ELF-1 (cell line): ENCODE measurements around the gene ATP13A3.
A peak's percentile ranks its signal among the peaks of the same experiment; 100 is the strongest.
"Not testable (repeated sequence)": the region's sequence is repeated elsewhere in the genome, so short reads cannot be mapped to it uniquely, and the experiment has no call there.

Experiments
- DNase-seq: peaks from one replicate; pipeline ENCODE4 v3.0.0-alpha.2; 2016; ENCODE audit warnings: low read depth, low spot score

Gene ATP13A3

DNA sequence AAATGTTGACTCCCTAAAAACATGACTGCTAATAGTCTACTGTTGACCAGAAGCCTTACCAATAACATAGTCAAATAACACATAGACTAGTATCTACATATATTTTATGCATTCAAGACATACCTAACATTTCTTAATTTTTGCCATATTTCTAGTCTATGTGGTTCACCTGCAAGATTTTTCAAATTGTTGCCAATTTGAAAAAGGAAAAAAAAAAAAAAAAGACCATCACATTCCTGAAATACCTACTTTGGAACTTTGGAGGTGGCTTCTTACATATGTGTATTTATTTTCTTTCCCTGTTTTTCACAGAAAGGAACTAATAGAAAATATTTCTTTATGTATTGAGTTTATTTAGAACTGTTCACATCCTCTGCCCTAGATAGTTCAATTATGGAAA is 13.4 kb upstream of the ATP13A3 start:
- no peak for DNase-seq

DNA sequence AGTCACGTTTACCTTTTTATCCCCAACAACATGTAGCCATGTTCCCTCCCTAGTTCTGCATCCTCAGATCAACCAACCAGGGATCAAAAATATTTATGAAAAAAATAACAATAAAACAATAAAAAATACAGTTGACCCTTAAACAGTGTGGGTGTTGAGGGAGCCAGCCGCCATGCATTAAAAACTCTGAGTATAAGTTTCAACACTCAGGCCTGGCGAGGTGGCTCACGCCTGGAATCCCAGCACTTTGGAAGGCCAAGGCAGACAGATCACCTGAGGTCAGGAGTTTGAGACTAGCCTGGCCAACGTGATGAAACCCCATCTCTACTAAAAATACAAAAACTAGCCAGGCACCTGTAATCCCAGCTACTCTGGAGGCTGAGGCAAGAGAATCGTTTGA is 12.7 kb upstream of the ATP13A3 start:
- not testable (repeated sequence) for DNase-seq

DNA sequence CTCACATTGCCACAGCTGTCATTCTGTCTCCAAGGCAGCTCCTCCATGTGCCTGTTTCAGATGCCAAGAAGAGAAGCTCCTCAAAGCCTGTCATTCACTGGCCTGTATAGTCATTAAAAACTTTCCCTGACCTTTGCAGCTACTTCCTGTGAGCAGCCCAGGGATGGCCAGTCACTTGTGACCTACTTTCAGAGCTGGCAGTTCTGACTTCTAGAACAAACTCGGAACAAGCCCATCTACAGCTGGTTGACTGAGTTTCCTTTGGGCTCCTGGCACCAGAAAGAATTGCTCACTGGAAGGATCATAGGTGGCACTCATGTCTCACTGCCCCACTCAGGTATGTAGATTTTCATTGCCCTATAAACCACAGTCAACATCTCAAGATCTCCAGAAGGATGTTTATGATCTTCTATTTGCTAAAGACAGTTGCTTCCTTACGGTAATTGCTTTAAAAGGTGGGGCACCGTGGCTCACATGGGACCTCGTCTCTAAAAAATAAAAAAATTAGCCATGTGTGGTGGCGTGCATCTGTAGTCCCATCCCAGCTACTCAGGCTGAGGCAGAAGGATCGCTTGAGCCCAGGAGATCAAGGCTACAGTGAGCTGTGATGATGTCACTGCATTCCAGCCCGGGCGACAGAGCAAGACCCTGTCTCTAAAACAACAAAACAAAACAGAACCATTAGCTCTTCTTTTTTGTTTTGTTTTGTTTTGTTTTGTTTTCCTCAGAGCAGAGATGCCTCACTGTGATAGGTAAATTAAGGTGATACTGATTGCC is 11.2 kb upstream of the ATP13A3 start:
- peak; percentile 44 for DNase-seq

DNA sequence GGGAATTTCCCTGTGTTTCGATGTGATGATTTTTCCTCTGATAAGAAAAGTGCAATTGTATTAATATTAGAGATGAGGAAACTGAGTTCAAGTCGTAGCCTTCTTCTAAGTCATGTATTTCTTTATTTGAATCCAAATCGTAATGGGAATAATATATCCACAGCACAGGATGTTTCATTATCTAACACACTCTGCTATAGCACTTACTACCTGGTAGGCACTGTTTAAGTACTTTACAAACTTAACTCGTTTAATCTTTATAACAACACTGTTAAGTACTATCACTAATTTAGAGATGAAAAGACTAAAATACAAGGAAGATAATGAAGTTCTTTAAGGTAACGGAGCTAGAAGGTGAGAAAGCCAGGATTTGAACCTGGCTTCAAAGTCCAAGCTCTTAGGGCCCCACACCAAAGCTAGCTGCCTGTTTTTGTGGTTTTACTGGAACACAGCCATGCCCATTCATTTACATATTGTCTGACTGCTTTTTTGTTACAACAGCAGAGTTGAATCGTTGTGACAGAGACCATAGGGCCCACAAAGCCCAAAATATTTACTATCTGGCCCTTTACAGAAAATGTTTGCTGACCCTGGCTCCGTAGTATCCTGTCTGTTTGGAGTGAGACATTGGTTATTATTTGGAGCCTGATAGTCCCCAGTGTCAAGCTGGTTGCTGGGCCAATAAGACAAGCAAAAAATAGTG is 9.6 kb upstream of the ATP13A3 start:
- no peak for DNase-seq

DNA sequence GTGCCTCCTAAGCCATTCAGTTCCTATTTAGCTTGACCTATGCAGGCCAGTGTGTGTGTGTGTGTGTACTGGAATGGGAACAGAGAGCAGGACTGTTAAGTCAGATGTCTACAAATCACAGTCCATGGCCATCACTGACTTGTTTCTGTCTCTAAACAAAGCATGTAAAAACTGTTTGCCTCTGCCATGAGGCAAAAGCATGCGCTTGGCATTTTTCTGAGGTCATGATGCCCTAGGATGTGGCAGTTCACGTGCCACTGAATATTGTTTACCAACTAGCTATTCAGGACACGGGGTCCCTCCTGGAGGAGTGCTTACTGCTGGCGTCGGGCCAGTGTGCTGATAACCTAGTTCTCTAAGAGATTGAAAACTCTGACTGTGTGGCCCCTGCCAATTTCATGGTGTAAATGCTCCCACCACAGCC is 8.2 kb upstream of the ATP13A3 start:
- no peak for DNase-seq

DNA sequence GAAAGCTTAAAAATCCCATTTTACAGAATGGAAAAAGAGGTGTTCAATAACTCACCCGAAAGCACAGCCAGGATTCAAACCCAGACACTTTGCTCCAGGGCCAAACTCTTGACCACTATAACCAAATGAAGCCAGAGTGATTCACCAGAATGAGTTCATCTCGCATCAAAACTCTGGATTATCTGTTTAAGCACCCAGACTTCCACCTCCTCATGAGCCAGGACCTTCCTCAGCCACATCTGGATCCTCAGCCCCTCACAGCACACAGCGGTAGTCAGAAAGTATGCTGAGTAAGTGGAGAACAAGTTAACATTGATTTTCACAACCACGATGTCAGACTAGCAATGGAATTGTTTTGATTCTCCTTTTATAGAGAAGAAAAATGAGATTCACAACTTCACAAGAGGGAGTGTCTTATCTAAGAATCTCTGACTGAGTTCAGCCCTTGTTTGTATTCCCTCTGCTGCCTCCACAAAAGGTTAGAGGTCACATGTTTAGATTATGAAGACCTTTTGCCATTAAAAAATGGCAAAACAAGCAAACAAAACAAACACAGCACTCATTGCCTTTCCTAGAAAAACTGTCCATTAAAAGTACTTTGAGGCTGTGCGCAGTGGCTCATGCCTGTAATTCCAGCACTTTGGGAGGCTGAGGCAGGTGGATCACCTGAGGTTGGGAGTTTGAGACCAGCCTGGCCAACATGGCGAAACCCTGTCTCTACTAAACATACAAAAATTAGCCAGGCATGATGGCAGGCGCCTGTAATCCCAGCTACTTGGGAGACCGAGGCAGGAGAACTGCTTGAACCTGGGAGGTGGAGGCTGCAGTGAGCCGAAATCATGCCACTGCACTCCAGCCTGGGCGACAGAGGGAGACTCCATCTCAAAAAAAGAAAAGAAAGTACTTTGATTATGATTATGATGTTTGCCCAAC is 7.5 kb upstream of the ATP13A3 start:
- not testable (repeated sequence) for DNase-seq

DNA sequence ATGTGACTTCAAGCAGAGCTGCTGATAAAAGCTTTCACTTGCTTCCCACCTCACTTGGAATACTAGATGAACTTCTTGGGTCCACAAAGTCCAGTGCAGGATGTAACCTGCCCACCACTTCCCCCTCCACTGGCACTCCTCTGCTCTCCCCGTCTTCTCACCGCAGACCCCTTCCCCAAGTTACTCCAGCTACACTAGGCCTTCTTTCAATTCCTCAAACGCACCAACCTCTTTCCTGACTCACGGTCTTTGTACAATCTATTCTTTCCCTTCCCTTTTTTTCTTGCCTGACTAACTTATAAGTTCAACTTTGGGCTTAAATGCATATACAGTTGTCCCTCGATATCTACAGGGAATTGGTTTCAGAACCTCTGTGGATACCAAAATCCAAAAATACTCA is 5.2 kb upstream of the ATP13A3 start:
- no peak for DNase-seq

DNA sequence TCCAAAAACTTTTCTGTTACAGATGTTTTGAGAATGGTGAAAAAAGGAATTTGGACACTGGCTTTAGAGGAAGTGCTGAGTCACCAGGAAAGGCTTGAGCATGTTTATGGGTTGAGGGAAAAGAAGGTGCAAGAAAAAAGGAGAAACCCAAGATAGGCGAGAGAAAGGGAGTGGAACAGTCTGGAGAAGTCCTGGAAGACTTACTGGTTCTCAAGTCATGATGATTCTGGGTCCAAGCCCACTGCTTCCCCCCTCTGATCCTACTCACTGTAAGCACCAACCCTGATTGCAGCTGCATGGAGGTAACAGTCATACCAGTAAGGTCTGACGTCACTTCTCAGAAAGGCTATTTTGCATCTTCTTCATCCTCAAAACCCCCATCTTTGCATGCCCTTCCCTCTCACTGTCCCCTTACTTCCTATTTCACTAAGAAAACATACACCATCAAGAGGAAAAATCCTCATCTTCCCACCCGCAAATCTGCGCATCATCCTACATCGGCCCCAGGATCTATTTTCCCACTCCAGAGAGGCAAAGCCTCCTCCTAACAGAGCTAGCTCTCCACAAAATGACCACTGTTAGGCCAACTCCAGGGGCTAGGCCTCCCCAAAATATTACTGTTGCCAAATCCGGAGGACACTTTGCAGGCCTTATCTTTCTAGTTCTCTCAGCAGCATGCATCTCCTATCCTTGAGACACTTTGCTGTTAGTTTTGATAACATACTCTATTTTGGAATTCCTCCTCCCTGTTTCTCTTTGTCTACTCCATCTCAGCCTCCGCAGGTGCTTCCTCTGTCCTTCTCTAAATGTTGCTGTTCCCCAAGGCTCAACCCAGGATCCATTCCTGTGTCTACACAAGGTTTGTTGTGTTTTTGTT is 3.2 kb upstream of the ATP13A3 start:
- DNase-seq = peak; percentile 11

DNA sequence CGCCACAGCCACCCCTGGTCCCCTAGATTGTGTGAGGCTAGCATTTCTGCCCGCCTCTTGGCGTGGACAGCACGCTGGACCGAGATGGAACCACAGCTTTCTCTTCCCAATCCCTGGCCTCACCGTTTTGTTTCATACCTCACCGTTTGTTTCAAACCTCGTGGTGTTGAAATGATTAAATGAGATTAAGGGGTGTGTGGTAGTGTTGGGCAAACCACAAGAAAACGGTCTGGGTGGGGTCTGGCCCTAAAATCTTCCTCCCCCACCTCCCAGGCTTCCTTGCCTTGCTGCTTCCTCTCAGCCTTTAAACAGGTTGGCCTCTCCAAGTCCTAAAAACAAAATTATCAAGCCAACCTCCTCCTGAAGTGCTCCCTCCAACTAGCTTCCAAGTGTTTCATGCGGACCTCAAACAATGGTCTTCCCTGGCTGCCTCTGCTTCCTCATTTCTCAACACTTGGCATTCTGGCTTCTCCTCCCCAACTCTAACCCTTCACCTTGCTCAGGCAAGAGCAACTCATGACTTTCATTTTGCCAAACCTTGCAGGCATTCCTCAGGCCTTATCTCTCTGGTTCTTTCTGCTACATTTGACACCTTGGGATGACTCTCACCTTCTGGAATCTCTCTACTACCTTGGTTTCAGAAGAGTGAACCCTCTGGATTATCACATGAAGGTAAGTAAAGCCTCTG is 1.4 kb upstream of the ATP13A3 start:
- DNase-seq = peak; percentile 41

DNA sequence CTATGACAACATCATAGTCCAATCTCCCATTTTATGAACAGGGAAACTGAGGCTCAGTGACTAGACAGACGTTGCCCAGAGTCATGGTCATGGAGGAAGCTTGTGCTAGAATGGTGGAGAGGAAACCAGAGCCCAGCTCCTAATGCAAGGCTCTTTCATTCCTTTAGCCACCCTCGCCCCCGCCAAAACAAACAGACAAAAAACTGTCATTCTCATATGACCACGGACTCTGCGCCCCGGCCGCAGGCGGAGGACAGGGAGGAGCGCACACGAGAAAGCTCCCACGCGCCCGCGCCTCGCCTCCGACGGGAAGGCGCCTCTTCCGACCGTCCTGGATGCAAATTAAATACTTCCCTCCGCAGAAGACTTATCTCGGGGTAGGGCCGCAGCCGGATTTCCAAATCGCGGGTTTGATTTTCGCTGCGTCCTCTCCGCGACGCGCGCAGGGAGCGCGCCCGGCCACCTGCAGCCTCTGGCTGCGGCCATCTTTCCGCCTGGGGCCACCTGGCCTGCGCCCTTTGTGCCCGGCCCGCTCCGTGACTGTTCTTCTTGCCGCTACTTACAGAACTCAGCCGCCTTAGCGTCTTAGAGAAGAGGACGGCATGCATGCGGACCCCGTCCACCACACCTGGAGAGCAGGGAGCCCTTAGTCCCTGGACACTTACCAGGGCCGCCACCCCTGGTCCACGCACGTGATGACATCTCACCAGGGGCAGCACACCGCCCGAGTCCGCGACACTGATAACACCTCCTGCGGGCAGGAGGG is 670 bp upstream of the ATP13A3 start:
- DNase-seq = peak; percentile 81

DNA sequence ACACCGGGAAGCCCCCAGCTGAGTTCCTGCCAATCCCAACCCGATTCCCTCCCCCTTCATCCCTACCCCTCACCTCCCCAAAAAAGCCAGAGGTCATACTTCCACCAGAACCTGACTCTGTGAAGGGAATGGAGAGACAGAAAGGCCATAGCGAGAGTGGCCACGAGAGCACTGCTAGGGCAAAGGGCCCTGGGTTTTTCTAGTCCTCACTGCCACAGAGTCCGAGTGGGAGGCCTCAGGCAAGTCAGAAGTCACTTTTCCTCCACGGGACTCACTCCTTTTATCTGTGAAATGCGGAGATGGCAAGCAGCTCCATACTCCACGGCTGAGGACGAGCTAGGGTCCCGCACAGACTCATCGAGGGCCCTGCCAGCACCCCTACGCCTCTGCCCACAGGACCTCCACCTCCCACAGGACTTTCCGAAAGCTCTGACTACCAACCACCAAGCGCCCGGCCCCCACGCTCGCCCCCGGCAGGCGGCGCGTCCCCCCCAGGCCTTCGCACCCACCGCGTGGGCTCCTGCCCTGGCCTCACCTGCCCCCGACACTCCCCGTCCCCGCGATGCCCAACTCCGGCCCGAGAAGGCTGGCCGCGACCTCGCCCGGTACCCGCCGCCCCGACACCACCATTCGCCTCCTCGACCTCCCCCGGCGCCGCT is 792 bp downstream of the ATP13A3 start:
- DNase-seq = peak; percentile 29

DNA sequence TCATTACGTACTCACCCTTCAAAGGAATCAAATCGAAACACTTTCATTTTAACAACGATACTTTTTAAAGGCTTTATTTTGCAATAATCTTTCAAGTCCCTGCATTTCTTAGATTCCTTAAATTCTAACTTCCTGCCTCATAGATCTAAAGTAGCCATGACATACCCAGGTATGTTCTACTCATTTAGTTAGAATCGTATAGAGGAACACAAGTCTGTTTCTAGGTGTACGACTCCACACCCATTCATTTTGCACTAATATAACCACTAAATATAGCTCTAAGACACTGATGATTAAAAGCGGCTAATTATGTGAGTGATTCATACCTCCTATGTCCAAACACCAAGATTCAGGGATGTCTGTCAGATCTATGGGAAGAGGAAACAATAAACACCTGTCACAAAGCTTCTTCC is 1.3 kb downstream of the ATP13A3 start:
- DNase-seq = no peak

DNA sequence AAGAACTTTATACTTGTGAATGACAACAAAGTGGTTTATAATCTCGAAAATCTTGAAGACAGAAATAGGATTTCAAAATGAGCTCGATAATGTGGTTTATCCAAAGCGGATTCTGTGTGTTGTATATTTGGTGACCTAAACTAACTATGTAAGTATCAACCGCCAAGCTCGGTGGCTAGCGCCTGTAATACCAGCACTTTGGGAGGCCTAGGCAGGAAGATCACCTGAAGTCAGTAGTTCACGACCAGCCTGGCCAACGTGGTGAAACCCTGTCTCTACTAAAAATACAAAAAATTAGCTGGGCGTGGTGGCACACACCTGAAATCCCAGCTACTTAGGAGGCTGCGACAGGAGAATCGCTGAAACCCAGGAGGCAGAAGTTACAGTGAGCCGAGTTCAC is 2.2 kb downstream of the ATP13A3 start:
- no peak for DNase-seq

DNA sequence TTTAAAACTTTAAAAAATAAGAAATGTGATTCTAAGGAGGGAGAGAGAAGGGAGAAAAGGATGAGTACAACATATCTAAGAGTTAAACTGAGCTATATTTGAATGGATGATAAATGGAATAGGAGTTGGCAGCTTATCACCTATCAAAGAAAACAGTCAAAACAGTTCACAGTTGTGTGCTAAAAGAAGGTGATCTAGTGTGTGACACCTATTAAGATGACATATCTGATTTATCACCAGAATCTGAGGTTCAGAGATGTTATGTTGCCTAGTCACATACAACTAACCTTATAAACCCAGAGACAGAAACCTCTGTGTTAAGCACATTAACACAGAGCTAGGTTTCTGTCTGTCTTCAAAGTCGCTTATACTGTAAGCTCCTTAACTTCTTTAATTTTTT is 3.0 kb downstream of the ATP13A3 start:
- DNase-seq = no peak

DNA sequence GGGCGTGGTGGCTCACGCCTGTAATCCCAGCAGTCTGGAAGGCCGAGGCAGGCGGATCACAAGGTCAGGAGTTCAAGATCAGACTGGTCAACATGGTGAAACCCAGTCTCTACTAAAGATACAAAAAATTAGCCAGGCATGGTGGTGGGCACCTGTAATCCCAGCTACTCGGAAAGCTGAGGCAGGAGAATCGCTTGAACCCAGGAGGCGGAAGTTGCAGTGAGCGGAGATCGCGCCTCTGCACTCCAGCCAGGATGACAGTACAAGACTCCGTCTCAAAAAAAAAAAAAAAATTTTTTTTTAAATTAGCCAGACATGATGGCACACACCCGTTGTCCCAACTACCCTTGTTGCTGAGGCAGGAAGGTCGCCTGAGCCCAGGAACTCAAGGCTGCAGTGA is 4.0 kb downstream of the ATP13A3 start:
- DNase-seq = not testable (repeated sequence)

DNA sequence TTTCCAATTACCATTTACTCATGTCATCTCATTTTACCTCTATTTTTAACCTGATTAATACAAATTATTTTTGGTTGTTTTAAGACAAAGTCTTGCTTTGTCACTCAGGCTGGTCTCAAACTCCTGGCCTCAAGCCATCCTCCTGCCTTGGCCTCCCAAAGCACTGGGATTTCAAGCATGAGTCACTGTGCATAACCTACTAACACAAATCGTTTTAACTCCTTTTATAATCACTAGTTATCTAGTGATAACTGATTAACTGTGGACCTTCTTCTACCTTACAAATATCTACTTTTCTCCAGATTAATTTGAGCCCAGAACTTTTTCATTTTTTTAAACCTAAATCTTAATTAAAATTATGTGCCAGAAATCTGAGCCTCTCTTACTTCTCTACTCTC is 4.6 kb downstream of the ATP13A3 start:
- no peak for DNase-seq

DNA sequence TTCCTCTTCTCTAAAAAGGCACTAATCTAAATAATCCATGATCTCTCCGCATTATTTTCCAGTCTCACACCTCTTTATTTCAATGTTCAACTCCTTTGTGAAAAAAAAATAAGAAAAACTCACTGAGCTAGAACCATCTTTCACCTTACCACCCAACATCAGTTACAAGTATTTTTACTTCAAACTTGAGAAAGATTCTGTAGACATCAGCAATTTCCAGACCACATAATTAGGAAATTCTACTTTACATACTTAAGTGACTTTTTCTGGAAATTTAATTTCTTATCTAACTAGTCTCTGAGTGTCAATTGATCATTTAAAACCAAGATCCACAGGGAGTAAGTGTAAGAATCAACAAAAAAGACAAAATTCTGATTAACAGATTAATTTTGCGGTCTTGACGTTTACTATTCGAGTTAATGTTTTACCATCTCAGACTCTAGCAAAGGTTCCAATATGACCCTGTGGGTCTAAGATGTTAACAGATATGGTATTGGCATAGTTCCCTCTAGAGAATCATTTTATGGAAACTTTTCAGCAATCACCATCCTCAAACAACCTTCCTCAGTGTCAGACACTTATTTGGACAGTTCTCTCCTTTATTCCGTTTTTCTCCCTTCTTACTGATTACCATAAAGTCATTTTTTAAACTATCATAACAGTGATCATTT is 5.1 kb downstream of the ATP13A3 start:
- DNase-seq = no peak

DNA sequence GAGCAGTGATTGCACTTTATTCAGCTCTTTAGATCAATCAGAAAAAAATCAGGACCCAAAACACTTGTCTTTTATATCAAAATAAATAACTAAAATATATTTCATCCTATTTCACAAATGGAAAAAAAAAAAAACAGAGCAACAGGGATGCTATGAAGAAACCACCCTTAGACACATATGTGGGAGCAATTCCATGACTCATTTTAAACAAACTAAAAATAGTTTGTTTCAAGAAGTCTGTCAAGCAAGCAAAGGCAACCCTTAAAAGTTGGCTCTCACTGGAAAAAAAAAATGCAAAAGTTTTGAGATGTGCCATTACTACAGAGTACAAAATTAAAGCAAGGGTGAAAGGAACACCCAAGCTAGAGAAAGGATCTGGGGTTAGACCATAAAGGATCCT is 5.7 kb downstream of the ATP13A3 start:
- DNase-seq = no peak

DNA sequence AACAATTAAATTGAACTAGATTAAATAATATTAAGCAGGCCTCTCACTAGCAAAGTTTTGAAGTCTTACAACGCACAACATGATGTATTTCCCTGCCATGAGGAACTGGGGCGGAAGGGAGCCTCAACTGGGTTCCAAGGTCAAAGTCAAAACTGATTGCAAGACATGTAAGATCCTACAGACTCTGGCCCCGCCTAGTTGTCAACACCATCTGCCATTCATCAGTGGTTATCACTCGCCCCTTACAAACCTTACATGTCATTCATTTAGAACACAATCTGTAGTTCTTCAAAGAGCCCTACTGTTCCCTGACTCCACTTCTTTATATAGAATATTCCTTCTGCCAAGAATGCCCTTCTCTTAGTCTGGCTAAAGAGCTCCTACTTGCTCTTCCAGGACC is 10.0 kb downstream of the ATP13A3 start:
- no peak for DNase-seq
